KMS-11 (cell line): Measurements from ENCODE around the gene TRMT11.
A peak's percentile ranks its signal among the peaks of the same experiment; 100 is the strongest.

Experiments
- H2AFZ ChIP-seq: fragments of 200-600 bp; sonication (generic); 2 replicates; pipeline ENCODE4 v1.6.1; 2016; ENCODE audit warnings: antibody characterized with exemption, mixed run types, low read depth
- H3K27ac ChIP-seq: fragments of 200-600 bp; sonication (generic); 2 replicates; pipeline ENCODE4 v1.6.1; 2016; ENCODE audit warnings: mild to moderate bottlenecking, mixed run types
- H3K27me3 ChIP-seq: fragments of 200-600 bp; sonication (generic); 2 replicates; pipeline ENCODE4 v1.6.1; 2017; ENCODE audit warnings: mild to moderate bottlenecking, low read depth, mixed run types, moderate library complexity; ENCODE audit not compliant: insufficient read depth
- H3K36me3 ChIP-seq: fragments of 200-600 bp; sonication (generic); 2 replicates; pipeline ENCODE4 v1.6.1; 2017; ENCODE audit warnings: mild to moderate bottlenecking, mixed run types; ENCODE audit not compliant: insufficient read depth
- H3K4me1 ChIP-seq: fragments of 200-600 bp; sonication (generic); 2 replicates; pipeline ENCODE4 v1.6.1; 2016; ENCODE audit warnings: mild to moderate bottlenecking, low read depth, mixed run types; ENCODE audit not compliant: poor library complexity, severe bottlenecking
- H3K4me2 ChIP-seq: fragments of 200-600 bp; sonication (generic); 2 replicates; pipeline ENCODE4 v1.7.0; 2016; ENCODE audit warnings: mild to moderate bottlenecking, mixed run types
- H3K4me3 ChIP-seq: fragments of 200-600 bp; sonication (generic); IDR thresholded peaks from 2 replicates; pipeline ENCODE4 v1.6.1; 2017; ENCODE audit warnings: low read depth, low read length, mixed read lengths; ENCODE audit not compliant: insufficient read depth
- H3K79me2 ChIP-seq: fragments of 200-600 bp; sonication (generic); 2 replicates; pipeline ENCODE4 v1.6.1; 2016; ENCODE audit warnings: low read depth, mixed run types; ENCODE audit not compliant: insufficient read depth
- H3K9ac ChIP-seq: fragments of 200-600 bp; sonication (generic); 2 replicates; pipeline ENCODE4 v1.6.1; 2016; ENCODE audit warnings: mild to moderate bottlenecking, mixed run types
- H4K20me1 ChIP-seq: fragments of 200-600 bp; sonication (generic); 2 replicates; pipeline ENCODE4 v1.6.1; 2016; ENCODE audit warnings: mild to moderate bottlenecking, mixed run types; ENCODE audit not compliant: insufficient read depth
- TF ChIP-seq, protein P1 (sequence below): fragments of 200-600 bp; sonication (generic); conservative IDR thresholded peaks from 2 replicates; pipeline ENCODE4 v1.6.1; 2017; ENCODE audit warnings: low read depth, mild to moderate bottlenecking, antibody characterized with exemption, low read length, moderate library complexity, mixed read lengths

TRMT11 gene

DNA sequence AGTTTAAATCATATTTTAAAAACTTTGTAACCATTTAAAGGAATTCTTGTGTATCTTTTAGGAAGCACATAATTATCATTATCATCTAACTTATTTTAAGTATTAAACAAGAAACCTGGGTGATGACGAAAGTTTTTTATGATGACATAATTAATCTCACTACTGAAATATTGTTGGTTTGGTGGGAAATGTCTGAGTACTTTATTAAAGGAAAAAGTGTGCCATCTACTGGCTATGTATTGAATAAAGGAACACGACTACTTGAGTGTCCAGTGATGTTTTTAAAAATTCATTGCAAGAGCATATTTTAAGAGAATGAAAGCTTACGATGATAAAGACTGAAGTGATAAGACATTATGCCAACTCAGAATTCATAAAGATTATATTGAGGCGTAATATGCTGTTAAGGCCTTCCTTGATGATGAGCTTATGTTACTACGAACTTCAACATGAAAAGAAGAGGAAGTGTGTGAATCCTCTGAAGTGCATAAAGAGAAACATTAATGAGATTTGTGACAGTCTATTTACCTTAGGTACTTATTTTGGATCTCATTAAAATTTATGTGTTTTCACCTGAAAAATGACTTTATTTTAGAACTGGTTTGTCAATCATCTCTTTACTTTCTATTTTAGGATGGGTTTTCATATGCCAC lies 12.0 kb upstream of the TRMT11 start:
- no peak overlapping the region for H3K4me2 ChIP-seq
- no peaks in the 10 kb centered on the region for H3K27me3 ChIP-seq
- TF ChIP-seq, protein P1, sequence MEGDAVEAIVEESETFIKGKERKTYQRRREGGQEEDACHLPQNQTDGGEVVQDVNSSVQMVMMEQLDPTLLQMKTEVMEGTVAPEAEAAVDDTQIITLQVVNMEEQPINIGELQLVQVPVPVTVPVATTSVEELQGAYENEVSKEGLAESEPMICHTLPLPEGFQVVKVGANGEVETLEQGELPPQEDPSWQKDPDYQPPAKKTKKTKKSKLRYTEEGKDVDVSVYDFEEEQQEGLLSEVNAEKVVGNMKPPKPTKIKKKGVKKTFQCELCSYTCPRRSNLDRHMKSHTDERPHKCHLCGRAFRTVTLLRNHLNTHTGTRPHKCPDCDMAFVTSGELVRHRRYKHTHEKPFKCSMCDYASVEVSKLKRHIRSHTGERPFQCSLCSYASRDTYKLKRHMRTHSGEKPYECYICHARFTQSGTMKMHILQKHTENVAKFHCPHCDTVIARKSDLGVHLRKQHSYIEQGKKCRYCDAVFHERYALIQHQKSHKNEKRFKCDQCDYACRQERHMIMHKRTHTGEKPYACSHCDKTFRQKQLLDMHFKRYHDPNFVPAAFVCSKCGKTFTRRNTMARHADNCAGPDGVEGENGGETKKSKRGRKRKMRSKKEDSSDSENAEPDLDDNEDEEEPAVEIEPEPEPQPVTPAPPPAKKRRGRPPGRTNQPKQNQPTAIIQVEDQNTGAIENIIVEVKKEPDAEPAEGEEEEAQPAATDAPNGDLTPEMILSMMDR = peak; percentile 54; the same call in 1 of the 2 replicates
- peaks cover 7% of the 10 kb centered on the region for H3K4me1 ChIP-seq
- H3K79me2 ChIP-seq = no peaks in the 10 kb centered on the region
- no peak overlapping the region for H3K27ac ChIP-seq
- H2AFZ ChIP-seq = no peak overlapping the region
- H4K20me1 ChIP-seq = no peaks in the 10 kb centered on the region
- no peak overlapping the region for H3K4me3 ChIP-seq
- no peaks in the 10 kb centered on the region for H3K36me3 ChIP-seq
- no peak overlapping the region for H3K9ac ChIP-seq

DNA sequence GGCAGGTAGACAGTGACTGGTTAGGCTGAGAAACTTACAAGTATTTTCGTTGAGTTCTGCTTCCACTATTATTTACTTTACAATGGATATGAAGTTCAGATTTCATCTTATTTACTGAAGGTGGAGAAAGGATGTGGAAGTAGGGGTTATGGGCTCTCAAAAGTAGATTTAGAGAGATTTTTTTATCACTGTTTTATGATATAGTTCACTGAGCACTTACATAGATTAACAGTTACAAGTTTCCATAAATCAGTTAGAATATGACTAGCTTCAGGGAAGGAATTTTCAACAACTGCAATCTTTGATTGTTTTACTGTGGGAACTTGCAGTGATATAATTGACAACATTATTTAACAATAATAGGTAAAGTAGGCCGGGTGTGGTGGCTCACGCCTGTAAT lies 7.2 kb upstream of the TRMT11 start:
- TF ChIP-seq, protein P1 = no peak
- Histone ChIP-seq H3K4me2 (no peak overlapping the region), H4K20me1 (no peaks in the 10 kb centered on the region), H3K4me3 (no peak overlapping the region), H2AFZ (no peak overlapping the region), H3K27ac (no peak overlapping the region), H3K36me3 (no peaks in the 10 kb centered on the region), H3K9ac (no peak overlapping the region), H3K27me3 (no peaks in the 10 kb centered on the region), H3K4me1 (peaks cover 4% of the 10 kb centered on the region), H3K79me2 (no peaks in the 10 kb centered on the region)

DNA sequence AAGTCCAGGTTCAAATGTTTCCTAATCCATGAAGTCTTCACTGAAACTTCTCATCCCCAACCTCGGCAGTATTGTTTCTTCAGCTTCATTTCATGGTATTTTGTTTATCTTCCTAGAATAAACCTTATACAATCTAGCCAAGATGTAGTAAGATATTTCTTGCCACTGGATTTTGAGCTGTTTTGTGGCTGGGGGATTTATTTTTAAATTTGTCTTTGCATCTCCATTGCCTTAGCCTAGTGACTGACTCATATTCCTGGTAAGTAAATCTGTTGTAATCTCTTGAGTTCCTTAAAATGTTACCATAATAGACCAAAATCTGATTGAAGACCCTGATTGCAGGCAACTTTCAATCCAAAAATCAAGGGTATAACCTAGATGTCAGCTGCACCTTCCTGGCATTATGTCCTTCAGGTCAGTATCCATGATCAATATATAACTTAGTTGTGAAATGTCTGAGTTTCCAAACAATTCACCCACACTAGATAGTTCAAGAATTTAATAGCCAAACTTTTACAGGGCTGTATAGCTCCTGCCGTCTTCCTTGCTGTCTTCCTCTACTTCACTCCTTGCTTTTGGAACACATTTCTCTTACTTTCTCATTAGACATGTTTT lies 4.7 kb upstream of the TRMT11 start:
- H3K27ac ChIP-seq = no peak overlapping the region
- no peaks in the 10 kb centered on the region for H3K79me2 ChIP-seq
- no peak overlapping the region for H2AFZ ChIP-seq
- no peaks in the 10 kb centered on the region for H3K27me3 ChIP-seq
- no peak overlapping the region for H3K4me2 ChIP-seq
- no peaks in the 10 kb centered on the region for H3K4me1 ChIP-seq
- H3K9ac ChIP-seq = no peak overlapping the region
- H3K4me3 ChIP-seq = no peak overlapping the region
- no peaks in the 10 kb centered on the region for H4K20me1 ChIP-seq
- H3K36me3 ChIP-seq = no peaks in the 10 kb centered on the region
- TF ChIP-seq, protein P1 = no peak

DNA sequence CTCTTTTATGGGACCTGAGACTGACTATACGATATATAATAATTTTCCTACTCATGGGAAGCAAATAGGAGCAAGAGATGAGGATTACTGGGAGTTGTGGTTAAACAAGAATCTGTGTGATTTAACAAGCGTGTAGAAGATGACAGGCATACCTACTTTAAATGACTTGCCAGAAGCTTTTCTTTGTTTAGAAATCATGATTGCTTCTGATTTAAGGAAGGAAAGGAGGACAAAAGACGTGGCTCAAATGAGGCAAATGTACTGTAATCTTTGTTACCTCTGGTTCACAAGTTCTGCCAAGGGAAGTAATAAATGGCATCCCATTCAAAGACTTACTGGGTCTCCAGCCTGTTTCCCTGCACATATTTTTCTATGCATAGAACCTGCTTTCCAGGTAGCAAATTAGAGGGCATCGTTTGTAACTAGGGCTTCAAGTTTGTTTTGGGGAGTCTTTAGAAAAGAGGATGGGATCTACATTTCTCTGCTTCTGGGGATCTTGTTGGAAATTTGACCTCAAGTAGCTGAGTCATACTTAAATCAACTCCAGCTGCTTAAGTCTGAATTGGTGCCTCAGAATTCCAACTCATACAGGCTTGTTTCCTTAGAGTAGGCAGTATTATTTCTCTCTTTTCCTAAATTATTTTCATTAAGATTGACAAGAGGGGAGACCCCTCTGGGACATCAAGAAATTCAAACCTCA lies 2.9 kb upstream of the TRMT11 start:
- no peaks in the 10 kb centered on the region for H3K4me1 ChIP-seq
- no peaks in the 10 kb centered on the region for H3K79me2 ChIP-seq
- H3K9ac ChIP-seq = no peak overlapping the region
- no peaks in the 10 kb centered on the region for H3K27me3 ChIP-seq
- TF ChIP-seq, protein P1 = no peak
- no peak overlapping the region for H3K4me2 ChIP-seq
- H3K36me3 ChIP-seq = no peaks in the 10 kb centered on the region
- no peaks in the 10 kb centered on the region for H4K20me1 ChIP-seq
- H3K4me3 ChIP-seq = no peak overlapping the region
- no peak overlapping the region for H2AFZ ChIP-seq
- H3K27ac ChIP-seq = no peak overlapping the region
